HCT116 (cell line): ENCODE data around the gene SMARCAL1. TPM values are rescaled to one million over a fixed set of nuclear protein-coding genes. Genes with fewer than 3 reads are reported as not detected.
A peak's percentile ranks its signal among the peaks of the same experiment; 100 is the strongest.

ENCODE experiments used
- ATAC-seq: fragments of 200-7000 bp; cut with Tn5 transposase; 2 replicates; pipeline ENCODE4 v1.9.1; 2020; ENCODE audit warnings: mild to moderate bottlenecking, moderate library complexity
- BruUV-seq: library from RNA; stranded (reverse); fragments of 400-500 nt; replicated peaks from 2 replicates; lab custom pipeline; 2021; lab: Mats Ljungman, UMichigan
- CTCF ChIA-PET: fragments of 300-600 bp; sonication (Branson Sonifier 250); formaldehyde crosslinking; loops from one replicate; lab custom pipeline; 2021; ENCODE audit warnings: antibody characterized with exemption; lab: Charles Lee
- POLR2A ChIA-PET: fragments of 300-600, 350-600 bp; sonication (Branson Sonifier 250); formaldehyde crosslinking; loops from one replicate; lab custom pipeline; 2021; ENCODE audit warnings: antibody characterized with exemption; lab: Charles Lee
- RAD21 ChIA-PET, 2 experiments: fragments of 300-600 bp; sonication (Branson Sonifier 250); formaldehyde crosslinking; loops; one replicate each; lab custom pipeline; 2023; ENCODE audit warnings: low total read pairs in 2 of 2; ENCODE audit not compliant: uncharacterized antibody in 2 of 2, unreplicated experiment in 2 of 2, low non-redundant PET in 1 of 2; lab: Charles Lee
- DNase-seq: peaks from one replicate; pipeline ENCODE4 v3.0.0-alpha.2; 2010; ENCODE audit warnings: low read depth, low spot score
- H2AFZ ChIP-seq: fragments of 200-600 bp; shearing (Covaris generic), sonication (generic); 2 replicates; pipeline ENCODE4 v1.6.1; 2017; ENCODE audit warnings: low read depth, mixed run types, mixed read lengths, antibody characterized with exemption, low read length; ENCODE audit not compliant: poor library complexity, severe bottlenecking
- H3K27ac ChIP-seq: 2 replicates; pipeline ENCODE4 v1.5.1; 2012; ENCODE audit warnings: low read depth, low read length
- H3K27me3 ChIP-seq: fragments of 200-600 bp; sonication (generic); 2 replicates; pipeline ENCODE4 v1.6.1; 2016; ENCODE audit warnings: mixed run types, low read length, mixed read lengths; ENCODE audit not compliant: insufficient read depth
- H3K36me3 ChIP-seq, 2 experiments: fragments of 200-500 bp in 1 of 2; fragments of 200-600 bp in 1 of 2; sonication (Bioruptor generic) in 1 of 2; sonication (generic) in 1 of 2; 2 replicates each; pipeline versions ENCODE4 v1.5.1 to v1.6.1; 2014 to 2016; ENCODE audit warnings: low read length in 2 of 2, inconsistent platforms in 1 of 2, mixed read lengths in 1 of 2, mixed run types in 1 of 2; ENCODE audit not compliant: insufficient read depth in 2 of 2, control insufficient read depth in 1 of 2
- H3K4me1 ChIP-seq, 2 experiments: fragments of 200-600 bp in 1 of 2; sonication (generic) in 1 of 2; 2 replicates each; pipeline versions ENCODE4 v1.5.1 to v1.6.1; 2012 to 2017; ENCODE audit warnings: low read length in 2 of 2, inconsistent platforms in 1 of 2, mild to moderate bottlenecking in 1 of 2, mixed read lengths in 1 of 2, mixed run types in 1 of 2, moderate library complexity in 1 of 2; ENCODE audit not compliant: insufficient read depth in 2 of 2, control insufficient read depth in 1 of 2
- H3K4me2 ChIP-seq: fragments of 200-600 bp; sonication (generic); 2 replicates; pipeline ENCODE4 v1.6.1; 2017; ENCODE audit warnings: mixed run types, low read length, mixed read lengths
- H3K4me3 ChIP-seq, 2 experiments: fragments of 200-600 bp in 1 of 2; sonication (generic) in 1 of 2; replicated peaks in 1 of 2; 2 replicates each; pipeline ENCODE4 v1.5.1; 2011 to 2016; ENCODE audit warnings: low read length in 2 of 2, control low read depth in 1 of 2, low read depth in 1 of 2, mild to moderate bottlenecking in 1 of 2, mixed read lengths in 1 of 2, mixed run types in 1 of 2
- H3K79me2 ChIP-seq: fragments of 200-600 bp; sonication (generic); 2 replicates; pipeline ENCODE4 v1.6.1; 2017; ENCODE audit warnings: mild to moderate bottlenecking, mixed run types, low read length, moderate library complexity, mixed read lengths; ENCODE audit not compliant: insufficient read depth
- H3K9ac ChIP-seq: fragments of 200-600 bp; sonication (generic); 2 replicates; pipeline ENCODE4 v1.6.1; 2016; ENCODE audit warnings: low read length, mixed read lengths
- H3K9me2 ChIP-seq: fragments of 200-600 bp; sonication (generic), shearing (Covaris generic); 2 replicates; pipeline ENCODE4 v1.6.1; 2017; ENCODE audit warnings: mixed run types, mild to moderate bottlenecking, moderate library complexity; ENCODE audit not compliant: insufficient read depth
- H3K9me3 ChIP-seq, 2 experiments: fragments of 200-500 bp in 1 of 2; fragments of 200-600 bp in 1 of 2; sonication (Bioruptor generic) in 1 of 2; sonication (generic) in 1 of 2; 2 replicates each; pipeline ENCODE4 v1.6.1; 2014 to 2017; ENCODE audit warnings: low read length in 2 of 2, mixed read lengths in 2 of 2, inconsistent platforms in 1 of 2, low read depth in 1 of 2, mild to moderate bottlenecking in 1 of 2, mixed run types in 1 of 2, moderate library complexity in 1 of 2; ENCODE audit not compliant: control insufficient read depth in 1 of 2, insufficient read depth in 1 of 2
- H4K20me1 ChIP-seq: fragments of 200-600 bp; sonication (generic), shearing (Covaris generic); 2 replicates; pipeline ENCODE4 v1.6.1; 2017; ENCODE audit warnings: mixed run types, mild to moderate bottlenecking, moderate library complexity; ENCODE audit not compliant: insufficient read depth
- ATF3 ChIP-seq: IDR thresholded peaks from 2 replicates; pipeline ENCODE4 v1.6.1; 2012
- CBX3 ChIP-seq: IDR thresholded peaks from 2 replicates; pipeline ENCODE4 v1.6.1; 2012; ENCODE audit warnings: low read depth
- CEBPB ChIP-seq: IDR thresholded peaks from 2 replicates; pipeline ENCODE4 v1.6.1; 2012; ENCODE audit warnings: low read depth
- EGR1 ChIP-seq: IDR thresholded peaks from 2 replicates; pipeline ENCODE4 v1.6.1; 2012; ENCODE audit warnings: low read depth
- ELF1 ChIP-seq: IDR thresholded peaks from 2 replicates; pipeline ENCODE4 v1.6.1; 2012; ENCODE audit warnings: low read depth, borderline replicate concordance
- EZH2 ChIP-seq: fragments of 200-600 bp; sonication (generic); IDR thresholded peaks from 2 replicates; pipeline ENCODE4 v1.6.1; 2017; ENCODE audit warnings: antibody characterized with exemption, mixed run types
- EZH2phosphoT487 ChIP-seq: fragments of 200-600 bp; IDR thresholded peaks from 2 replicates; pipeline ENCODE4 v1.6.1; 2018; ENCODE audit warnings: antibody characterized with exemption, borderline replicate concordance
- FOSL1 ChIP-seq: IDR thresholded peaks from 2 replicates; pipeline ENCODE4 v1.6.1; 2012; ENCODE audit warnings: low read depth
- JUND ChIP-seq: IDR thresholded peaks from 2 replicates; pipeline ENCODE4 v1.6.1; 2012
- POLR2AphosphoS5 ChIP-seq: IDR thresholded peaks from 2 replicates; pipeline ENCODE4 v1.6.1; 2011; ENCODE audit warnings: mild to moderate bottlenecking, low read depth, low read length, moderate library complexity
- REST ChIP-seq: IDR thresholded peaks from 2 replicates; pipeline ENCODE4 v1.6.1; 2012; ENCODE audit warnings: low read depth
- SP1 ChIP-seq: IDR thresholded peaks from 2 replicates; pipeline ENCODE4 v1.6.1; 2012; ENCODE audit warnings: low read depth
- SRF ChIP-seq: IDR thresholded peaks from 2 replicates; pipeline ENCODE4 v1.6.1; 2012; ENCODE audit warnings: low read depth
- TCF7L2 ChIP-seq: IDR thresholded peaks from 2 replicates; pipeline ENCODE4 v1.7.0; 2011; ENCODE audit warnings: borderline replicate concordance, inconsistent platforms; ENCODE audit not compliant: insufficient read depth, insufficient read length; ENCODE audit errors: extremely low read depth
- YY1 ChIP-seq: IDR thresholded peaks from 2 replicates; pipeline ENCODE4 v1.6.1; 2011; ENCODE audit warnings: low read length, low read depth, moderate library complexity, mild to moderate bottlenecking; ENCODE audit not compliant: insufficient replicate concordance; ENCODE audit errors: extremely low read depth
- ZFX ChIP-seq: fragments of 450-650 bp; IDR thresholded peaks from 2 replicates; pipeline ENCODE4 v1.6.1; 2017
- ZNF274 ChIP-seq: fragments of 200-500 bp; sonication (Bioruptor generic); IDR thresholded peaks from 2 replicates; pipeline ENCODE4 v1.6.1; 2014; ENCODE audit warnings: mild to moderate bottlenecking, low read depth, low read length, inconsistent platforms
- intact Hi-C: fragments of 100-400 bp; cut with micrococcal nuclease; formaldehyde crosslinking; loops from 2 replicates; pipeline ENCODE4 v1.10.0; 2022
- total RNA-seq: library from RNA; stranded (reverse); gene quantifications from one replicate; pipeline ENCODE4 v1.2.1, GENCODE V29; 2021; ENCODE audit not compliant: unreplicated experiment
- TF ChIP-seq, protein P1 (sequence below): IDR thresholded peaks from 2 replicates; pipeline ENCODE4 v1.6.1; 2012
- TF ChIP-seq, protein P2 (sequence below): IDR thresholded peaks from 2 replicates; pipeline ENCODE4 v1.6.1; 2011; ENCODE audit warnings: mild to moderate bottlenecking, low read length, moderate library complexity; ENCODE audit not compliant: insufficient replicate concordance; ENCODE audit errors: extremely low read depth

Gene SMARCAL1
- total RNA-seq, 1 experiment from 2014 or later: 18.0 TPM

DNA sequence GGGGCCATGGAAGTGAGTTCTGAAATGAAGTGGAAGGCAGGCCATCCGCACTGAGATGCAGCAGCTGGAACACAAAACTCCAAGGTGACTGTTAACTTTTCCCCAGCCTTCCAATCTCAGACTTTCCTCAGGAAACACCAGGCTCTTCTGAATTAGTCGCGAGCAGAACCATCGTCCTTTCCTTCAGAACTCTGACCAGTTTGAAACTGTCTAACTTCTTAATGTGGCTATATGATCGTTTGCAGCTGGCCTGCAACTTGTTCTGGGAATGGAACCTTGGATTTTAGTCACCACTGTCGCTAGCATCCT, 85.7 kb downstream of the SMARCAL1 start:
- Histone ChIP-seq H3K9me2 (no peaks in the 10 kb centered on the region), H3K4me2 (peak overlapping the region; percentile 82), H3K27me3 (no peaks in the 10 kb centered on the region), H3K9me3 (no peaks in the 10 kb centered on the region), H3K4me3 (peak overlapping the region; percentile 86 to 98), H2AFZ (peak overlapping the region; percentile 72), H3K9ac (peak overlapping the region; percentile 95), H3K27ac (peak overlapping the region; percentile 87), H3K36me3 (peaks cover 38 to 40% of the 10 kb centered on the region in 2 experiments), H3K79me2 (peaks cover 58% of the 10 kb centered on the region), H4K20me1 (peaks cover 29% of the 10 kb centered on the region; the same call in 1 of the 2 replicates), H3K4me1 (peaks cover 4 to 34% of the 10 kb centered on the region in 2 experiments; a peak in 3 of 4 replicates)
- BruUV-seq: TSS peak; percentile 86
- intact Hi-C loops: loop anchor here (5.0 kb wide), 1 partner anchor 86 kb away; the partner anchor contains the start of gene SMARCAL1
- TF ChIP-seq EGR1 (no peak), CBX3 (no peak), ELF1 (no peak), FOSL1 (no peak), REST (no peak), ZFX (no peak), POLR2AphosphoS5 (no peak), SRF (no peak), ZNF274 (no peak), CEBPB (no peak), SP1 (no peak), TCF7L2 (no peak), EZH2phosphoT487 (no peak), ATF3 (no peak), JUND (no peak), EZH2 (no peak), YY1 (no peak)
- TF ChIP-seq, protein P1, sequence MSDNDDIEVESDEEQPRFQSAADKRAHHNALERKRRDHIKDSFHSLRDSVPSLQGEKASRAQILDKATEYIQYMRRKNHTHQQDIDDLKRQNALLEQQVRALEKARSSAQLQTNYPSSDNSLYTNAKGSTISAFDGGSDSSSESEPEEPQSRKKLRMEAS: no peak
- TF ChIP-seq, protein P2, sequence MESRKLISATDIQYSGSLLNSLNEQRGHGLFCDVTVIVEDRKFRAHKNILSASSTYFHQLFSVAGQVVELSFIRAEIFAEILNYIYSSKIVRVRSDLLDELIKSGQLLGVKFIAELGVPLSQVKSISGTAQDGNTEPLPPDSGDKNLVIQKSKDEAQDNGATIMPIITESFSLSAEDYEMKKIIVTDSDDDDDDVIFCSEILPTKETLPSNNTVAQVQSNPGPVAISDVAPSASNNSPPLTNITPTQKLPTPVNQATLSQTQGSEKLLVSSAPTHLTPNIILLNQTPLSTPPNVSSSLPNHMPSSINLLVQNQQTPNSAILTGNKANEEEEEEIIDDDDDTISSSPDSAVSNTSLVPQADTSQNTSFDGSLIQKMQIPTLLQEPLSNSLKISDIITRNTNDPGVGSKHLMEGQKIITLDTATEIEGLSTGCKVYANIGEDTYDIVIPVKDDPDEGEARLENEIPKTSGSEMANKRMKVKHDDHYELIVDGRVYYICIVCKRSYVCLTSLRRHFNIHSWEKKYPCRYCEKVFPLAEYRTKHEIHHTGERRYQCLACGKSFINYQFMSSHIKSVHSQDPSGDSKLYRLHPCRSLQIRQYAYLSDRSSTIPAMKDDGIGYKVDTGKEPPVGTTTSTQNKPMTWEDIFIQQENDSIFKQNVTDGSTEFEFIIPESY: no peak
- DNase-seq: no peak
- RAD21 ChIA-PET: no interaction called here
- CTCF ChIA-PET: no interaction called here
- ATAC-seq: peak; percentile 16; the same call in 1 of the 2 replicates
- POLR2A ChIA-PET: interaction anchor here (0.9 to 1.7 kb wide), 17 partner anchors 9 to 391 kb away, joined by 3 to 18 read pairs (median 4); partner anchors contain the start of genes SMARCAL1 and XRCC5
